ENCODE data around the gene SORCS2. TPM values are rescaled to one million over a fixed set of nuclear protein-coding genes. Genes with fewer than 3 reads are reported as not detected.

Gene SORCS2
- total and polyA plus RNA-seq, 2 of the 8 experiments (the other 6 are each of a cell fraction or from before 2014, with no cell fraction given): 0.36 to 1.8 TPM

DNA sequence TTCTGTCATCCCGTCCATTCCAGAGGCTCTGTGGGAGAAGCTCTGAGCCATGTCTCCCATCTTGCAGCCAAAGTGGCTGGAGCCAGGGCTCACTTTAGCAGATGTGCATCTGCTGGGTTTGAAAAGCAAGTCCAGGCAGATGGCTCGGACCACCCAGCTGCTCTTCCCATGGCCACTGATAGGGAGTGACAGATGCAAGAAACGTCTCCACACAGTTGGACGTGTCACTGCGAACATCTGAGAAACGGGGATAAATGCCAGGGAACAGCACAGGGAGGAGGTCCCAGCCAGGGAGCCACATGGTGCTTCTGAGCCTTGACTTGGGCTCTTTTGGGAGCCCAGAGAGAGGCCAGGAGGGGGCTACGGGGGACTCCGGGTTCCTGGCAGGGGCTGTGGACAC, 505.0 kb downstream of the SORCS2 start:
- Histone ChIP-seq H3K79me2 (ENCODE audit: control insufficient read depth in 1 of 2, insufficient read depth in 2 of 2, low read length in 2 of 2) (no peaks in the 10 kb centered on the region), H3K9ac (replicated peaks in 1 of 4; ENCODE audit: extremely low read depth in 1 of 4, low read depth in 3 of 4, low read length in 3 of 4) (no peak overlapping the region), H2AFZ (ENCODE audit: low read length) (no peak overlapping the region), H2BK12ac (ENCODE audit: low read depth, low read length) (no peak overlapping the region), H3K56ac (replicated peaks; ENCODE audit: insufficient read length, low read depth, low read length) (no peak overlapping the region), H2AK5ac (ENCODE audit: low read depth, low read length) (no peak overlapping the region), H3K36me3 (ENCODE audit: control insufficient read depth in 2 of 4, insufficient read depth in 4 of 4, low read length in 3 of 4) (no peaks in the 10 kb centered on the region), H3K27me3 (replicated peaks in 1 of 4; ENCODE audit: control insufficient read depth in 3 of 4, extremely low read depth in 1 of 4, insufficient read depth in 3 of 4, low read length in 3 of 4) (no peaks in the 10 kb centered on the region), H3K23me2 (ENCODE audit: low read depth, low read length) (peaks cover 4% of the 10 kb centered on the region; the same call in 1 of the 2 replicates), H2BK20ac (ENCODE audit: low read length) (no peak overlapping the region), H2BK120ac (replicated peaks; ENCODE audit: low read depth, low read length) (no peak overlapping the region), H4K91ac (replicated peaks; ENCODE audit: insufficient read length, low read length) (no peak overlapping the region), H3K9me3 (ENCODE audit: insufficient read depth in 2 of 2, low read depth in 1 of 2, low read length in 1 of 2) (no peaks in the 10 kb centered on the region), H3K4me1 (replicated peaks in 1 of 4; ENCODE audit: control insufficient read depth in 3 of 4, insufficient read depth in 4 of 4, low read length in 3 of 4) (peaks cover 0 to 9% (median 6%) of the 10 kb centered on the region in 4 experiments; a peak in 5 of 7 replicates), H4K5ac (ENCODE audit: insufficient read length, low read depth, low read length) (no peak overlapping the region), H2BK15ac (ENCODE audit: low read length) (no peak overlapping the region), H3K4me2 (ENCODE audit: insufficient read depth in 1 of 2, low read depth in 2 of 2, low read length in 2 of 2) (no peak overlapping the region), H3K4ac (replicated peaks; ENCODE audit: insufficient read length, low read depth, low read length) (no peak overlapping the region), H3K14ac (ENCODE audit: insufficient read length) (no peak overlapping the region), H3K27ac (ENCODE audit: low read depth, low read length) (no peak overlapping the region), H4K20me1 (replicated peaks in 1 of 2; ENCODE audit: control insufficient read depth in 1 of 2, insufficient read depth in 2 of 2, low read length in 2 of 2) (no peaks in the 10 kb centered on the region), H3K18ac (ENCODE audit: extremely low read depth, low read length) (no peak overlapping the region), H3K79me1 (ENCODE audit: low read depth, low read length) (no peaks in the 10 kb centered on the region), H3K23ac (ENCODE audit: insufficient read length) (no peak overlapping the region), H4K8ac (ENCODE audit: extremely low read depth, insufficient read depth, low read length) (no peak overlapping the region; the same call in 1 of the 2 replicates), H3K4me3 (ENCODE audit: extremely low read depth in 1 of 4, insufficient read depth in 2 of 4, low read depth in 3 of 4, low read length in 4 of 4) (no peak overlapping the region), H2BK5ac (ENCODE audit: low read depth, low read length) (no peak overlapping the region)
- FAIRE-seq (no peak), DNase-seq (ENCODE audit: low read depth in 1 of 2, low spot score in 2 of 2) (no peak)
- ChIA-PET CTCF (ENCODE audit: partially characterized antibody) (interaction anchor here (0.8 to 2.9 kb wide), 5 partner anchors 8 to 605 kb away, joined by 3 to 16 read pairs (median 3); no protein-coding TSS in a partner anchor), POLR2A (ENCODE audit: partially characterized antibody) (no interaction called here)
- WGBS, 2 experiments (ENCODE audit: extremely low coverage in 1 of 2, insufficient coverage in 1 of 2, insufficient read length in 1 of 2, insufficient replicate concordance in 2 of 2, low coverage in 1 of 2, low lambda C conversion rate in 2 of 2, missing lambda C conversion rate in 1 of 2): 89% methylated on average over 8 of the region's 8 CpGs; no CpG with 5 or more reads in 1 of the 2 experiments
- TF ChIP-seq CHD2 (IDR thresholded peaks at IDR 0.05; ENCODE audit: low read length) (no peak), YY1 (IDR thresholded peaks at IDR 0.05; ENCODE audit: low read depth, low read length) (no peak), CREB1 (IDR thresholded peaks at IDR 0.05) (no peak), KDM1A (IDR thresholded peaks at IDR 0.05; ENCODE audit: borderline replicate concordance, low read length) (no peak), SIX5 (IDR thresholded peaks at IDR 0.05; ENCODE audit: low read depth, low read length) (no peak), BACH1 (IDR thresholded peaks at IDR 0.05; ENCODE audit: low read length) (no peak)
